Measurements from ENCODE around the gene BTBD16.

BTBD16 gene

DNA sequence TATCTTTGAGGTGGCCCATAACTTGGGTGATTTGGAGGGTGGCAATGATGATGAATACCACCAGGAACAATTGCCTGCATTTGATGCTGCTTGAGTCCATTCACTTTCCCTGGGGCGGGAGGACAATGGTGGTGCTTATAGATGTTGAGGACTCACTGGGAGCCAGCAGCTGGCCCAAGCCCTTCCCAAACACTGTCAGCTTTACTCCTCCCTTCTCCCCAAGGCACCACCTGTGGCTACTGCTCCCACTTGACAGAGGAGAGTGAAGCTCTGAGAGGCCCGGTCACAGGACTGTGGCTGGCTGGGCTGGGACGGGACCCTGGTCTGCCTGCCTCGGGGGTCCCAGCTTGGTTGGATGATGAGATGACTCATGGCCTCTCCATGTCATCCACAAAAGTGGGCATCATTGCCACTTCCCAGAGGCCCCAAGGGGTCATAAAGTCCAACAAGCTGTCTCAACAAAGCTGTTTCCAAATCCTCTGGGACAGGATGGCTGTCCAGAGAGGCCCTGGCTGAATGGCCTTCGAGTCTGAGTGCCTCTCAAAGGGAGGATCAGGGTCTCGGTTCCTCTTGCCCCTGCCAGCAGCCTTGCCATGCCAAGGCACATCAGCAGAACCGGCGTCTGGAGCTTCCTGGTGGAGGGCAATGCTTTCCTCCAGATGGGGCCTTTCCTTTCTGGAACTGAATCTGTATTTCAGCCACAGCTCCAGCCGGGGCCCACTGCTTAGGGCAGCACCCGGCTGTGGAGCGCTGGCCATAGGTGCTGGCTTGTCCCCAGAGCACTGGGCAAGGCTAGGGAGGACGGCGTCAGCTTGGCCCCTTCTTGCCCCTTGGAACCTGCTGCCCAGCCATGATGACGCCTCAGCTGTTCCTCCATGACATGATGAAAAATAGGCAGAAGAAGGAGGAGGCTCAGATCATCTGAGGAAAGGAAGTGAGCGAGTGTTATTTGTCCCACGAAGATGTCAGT lies 56.4 kb downstream of the BTBD16 start:
- Histone ChIP-seq H3K9ac (ENCODE audit: low read length) (no peak overlapping the region), H3K4me3 (ENCODE audit: low read length) (no peak overlapping the region), H3K9me3 (ENCODE audit: control insufficient read depth, low read length) (no peaks in the 10 kb centered on the region), H3K27me3 (replicated peaks; ENCODE audit: control insufficient read depth, insufficient read depth, low read length) (no peaks in the 10 kb centered on the region), H3K36me3 (ENCODE audit: control insufficient read depth, insufficient read depth, low read length, severe bottlenecking) (no peaks in the 10 kb centered on the region), H3K4me1 (ENCODE audit: control insufficient read depth, insufficient read depth, low read length) (peaks cover 14% of the 10 kb centered on the region)
- no peak for DNase-seq (ENCODE audit: low read depth)

GRCh38 chr10:122328676-122329075 lies 57.6 kb downstream of the BTBD16 start:
- Histone ChIP-seq H3K36me3 (ENCODE audit: control insufficient read depth, insufficient read depth, low read length, severe bottlenecking) (no peaks in the 10 kb centered on the region), H3K4me3 (ENCODE audit: low read length) (no peak overlapping the region), H3K4me1 (ENCODE audit: control insufficient read depth, insufficient read depth, low read length) (peaks cover 21% of the 10 kb centered on the region), H3K9me3 (ENCODE audit: control insufficient read depth, low read length) (no peaks in the 10 kb centered on the region), H3K9ac (ENCODE audit: low read length) (no peak overlapping the region), H3K27me3 (replicated peaks; ENCODE audit: control insufficient read depth, insufficient read depth, low read length) (no peaks in the 10 kb centered on the region)
- no peak for DNase-seq (ENCODE audit: low read depth)

GRCh38 chr10:122329416-122329815 lies 58.3 kb downstream of the BTBD16 start:
- Histone ChIP-seq H3K9me3 (ENCODE audit: control insufficient read depth, low read length) (no peaks in the 10 kb centered on the region), H3K36me3 (ENCODE audit: control insufficient read depth, insufficient read depth, low read length, severe bottlenecking) (no peaks in the 10 kb centered on the region), H3K27me3 (replicated peaks; ENCODE audit: control insufficient read depth, insufficient read depth, low read length) (no peaks in the 10 kb centered on the region), H3K9ac (ENCODE audit: low read length) (no peak overlapping the region), H3K4me1 (ENCODE audit: control insufficient read depth, insufficient read depth, low read length) (peaks cover 15% of the 10 kb centered on the region), H3K4me3 (ENCODE audit: low read length) (no peak overlapping the region)
- DNase-seq (ENCODE audit: low read depth): no peak

DNA sequence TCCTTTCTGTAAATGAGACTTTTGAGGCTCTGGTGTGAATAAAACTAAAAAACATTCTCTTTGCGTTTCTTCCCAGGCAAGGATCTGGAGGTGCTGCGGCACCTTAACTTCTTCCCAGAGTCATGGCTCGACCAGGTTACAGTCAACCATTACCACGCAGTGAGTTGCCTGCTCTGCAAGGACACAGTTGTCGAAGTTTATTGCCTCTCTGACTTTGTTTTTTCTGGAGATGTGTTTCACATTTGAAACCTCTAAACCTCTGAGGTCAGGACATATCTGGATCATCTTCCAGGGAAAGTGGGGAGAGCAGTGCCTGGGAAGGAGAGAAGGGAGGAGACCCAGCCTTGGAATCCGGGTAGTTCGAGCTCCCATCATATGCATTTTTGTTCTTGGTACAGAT lies 60.0 kb downstream of the BTBD16 start:
- no peaks in the 10 kb centered on the region for H3K9me3 ChIP-seq (ENCODE audit: control insufficient read depth, low read length)
- no peak overlapping the region for H3K4me3 ChIP-seq (ENCODE audit: low read length)
- H3K9ac ChIP-seq (ENCODE audit: low read length): no peak overlapping the region
- peaks cover 9% of the 10 kb centered on the region for H3K4me1 ChIP-seq (ENCODE audit: control insufficient read depth, insufficient read depth, low read length)
- no peaks in the 10 kb centered on the region for H3K36me3 ChIP-seq (ENCODE audit: control insufficient read depth, insufficient read depth, low read length, severe bottlenecking)
- H3K27me3 ChIP-seq (replicated peaks; ENCODE audit: control insufficient read depth, insufficient read depth, low read length): no peaks in the 10 kb centered on the region
- DNase-seq (ENCODE audit: low read depth): no peak

- Histone ChIP-seq H3K4me1 (ENCODE audit: control insufficient read depth, insufficient read depth, low read length) (peaks cover 9% of the 10 kb centered on the region), H3K9me3 (ENCODE audit: control insufficient read depth, low read length) (no peaks in the 10 kb centered on the region), H3K36me3 (ENCODE audit: control insufficient read depth, insufficient read depth, low read length, severe bottlenecking) (no peaks in the 10 kb centered on the region), H3K4me3 (ENCODE audit: low read length) (no peak overlapping the region), H3K9ac (ENCODE audit: low read length) (no peak overlapping the region), H3K27me3 (replicated peaks; ENCODE audit: control insufficient read depth, insufficient read depth, low read length) (no peaks in the 10 kb centered on the region)
- no peak for DNase-seq (ENCODE audit: low read depth)
Observed at GRCh38 chr10:122331615-122332446, 60.7 kb downstream of the BTBD16 start.

DNA sequence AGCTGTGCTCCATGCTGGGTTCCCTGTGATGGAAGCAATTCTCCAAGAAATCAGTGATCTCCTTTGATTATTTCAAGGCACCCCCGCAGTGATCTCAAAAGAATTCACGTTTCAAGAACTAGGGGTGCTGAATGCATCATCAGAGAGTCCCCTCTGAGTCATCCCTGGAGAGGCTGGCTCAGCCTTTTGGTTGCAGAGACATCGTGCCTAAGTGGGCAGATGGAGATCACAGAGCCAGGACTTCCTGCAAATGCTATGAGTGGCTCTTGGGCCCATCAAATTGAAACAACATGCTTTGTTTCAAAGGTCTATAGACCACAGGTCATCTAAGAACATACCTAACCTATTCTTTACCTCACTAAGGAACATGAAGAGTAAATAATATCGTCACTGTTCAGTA lies 61.9 kb downstream of the BTBD16 start:
- Histone ChIP-seq H3K4me3 (ENCODE audit: low read length) (no peak overlapping the region), H3K27me3 (replicated peaks; ENCODE audit: control insufficient read depth, insufficient read depth, low read length) (no peaks in the 10 kb centered on the region), H3K36me3 (ENCODE audit: control insufficient read depth, insufficient read depth, low read length, severe bottlenecking) (no peaks in the 10 kb centered on the region), H3K9ac (ENCODE audit: low read length) (no peak overlapping the region), H3K9me3 (ENCODE audit: control insufficient read depth, low read length) (no peaks in the 10 kb centered on the region), H3K4me1 (ENCODE audit: control insufficient read depth, insufficient read depth, low read length) (peaks cover 9% of the 10 kb centered on the region)
- DNase-seq (ENCODE audit: low read depth): no peak

DNA sequence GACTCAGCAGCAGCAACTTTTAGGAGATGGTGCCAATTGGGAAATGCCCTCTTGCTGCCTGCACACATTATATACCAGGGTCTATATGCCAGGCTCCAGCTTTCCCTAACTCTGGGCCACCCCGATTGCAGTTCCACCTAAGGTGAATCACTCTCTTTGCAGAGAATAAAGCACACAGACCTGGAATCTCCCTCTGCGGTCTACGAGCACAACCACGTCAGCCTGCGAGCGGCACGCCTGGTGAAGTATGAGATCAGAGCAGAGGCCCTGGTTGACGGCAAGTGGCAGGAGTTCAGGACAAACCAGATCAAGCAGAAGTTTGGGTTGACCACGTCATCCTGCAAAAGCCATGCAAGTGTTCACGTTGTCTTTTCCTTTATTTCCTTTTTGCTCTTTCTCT lies 65.2 kb downstream of the BTBD16 start:
- no peak overlapping the region for H3K4me3 ChIP-seq (ENCODE audit: low read length)
- H3K9ac ChIP-seq (ENCODE audit: low read length): no peak overlapping the region
- no peaks in the 10 kb centered on the region for H3K27me3 ChIP-seq (replicated peaks; ENCODE audit: control insufficient read depth, insufficient read depth, low read length)
- H3K36me3 ChIP-seq (ENCODE audit: control insufficient read depth, insufficient read depth, low read length, severe bottlenecking): no peaks in the 10 kb centered on the region
- no peaks in the 10 kb centered on the region for H3K9me3 ChIP-seq (ENCODE audit: control insufficient read depth, low read length)
- no peak for DNase-seq (ENCODE audit: low read depth)
- peaks cover 9% of the 10 kb centered on the region for H3K4me1 ChIP-seq (ENCODE audit: control insufficient read depth, insufficient read depth, low read length)

DNA sequence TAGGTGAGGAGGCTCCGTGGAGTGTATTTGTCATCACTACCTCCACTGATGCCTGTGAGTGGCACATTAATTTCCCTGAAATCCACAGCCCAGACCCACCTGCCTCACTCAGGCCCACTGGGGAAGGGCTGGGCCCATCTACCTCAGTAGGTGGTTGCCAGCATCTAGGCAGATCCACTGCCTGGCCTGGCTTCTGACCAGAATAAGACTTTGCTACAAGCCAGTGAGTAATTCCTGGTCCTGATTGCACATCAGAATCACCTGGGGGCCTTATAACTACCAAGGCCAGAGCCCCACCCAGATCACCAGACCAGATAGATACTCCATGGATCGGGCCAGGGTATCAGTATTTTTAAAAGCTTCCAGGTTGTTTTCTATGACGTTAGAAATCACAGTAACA lies 65.9 kb downstream of the BTBD16 start:
- Histone ChIP-seq H3K27me3 (replicated peaks; ENCODE audit: control insufficient read depth, insufficient read depth, low read length) (no peaks in the 10 kb centered on the region), H3K4me3 (ENCODE audit: low read length) (no peak overlapping the region), H3K9ac (ENCODE audit: low read length) (no peak overlapping the region), H3K36me3 (ENCODE audit: control insufficient read depth, insufficient read depth, low read length, severe bottlenecking) (no peaks in the 10 kb centered on the region), H3K4me1 (ENCODE audit: control insufficient read depth, insufficient read depth, low read length) (peaks cover 9% of the 10 kb centered on the region), H3K9me3 (ENCODE audit: control insufficient read depth, low read length) (no peaks in the 10 kb centered on the region)
- DNase-seq (ENCODE audit: low read depth): no peak

DNA sequence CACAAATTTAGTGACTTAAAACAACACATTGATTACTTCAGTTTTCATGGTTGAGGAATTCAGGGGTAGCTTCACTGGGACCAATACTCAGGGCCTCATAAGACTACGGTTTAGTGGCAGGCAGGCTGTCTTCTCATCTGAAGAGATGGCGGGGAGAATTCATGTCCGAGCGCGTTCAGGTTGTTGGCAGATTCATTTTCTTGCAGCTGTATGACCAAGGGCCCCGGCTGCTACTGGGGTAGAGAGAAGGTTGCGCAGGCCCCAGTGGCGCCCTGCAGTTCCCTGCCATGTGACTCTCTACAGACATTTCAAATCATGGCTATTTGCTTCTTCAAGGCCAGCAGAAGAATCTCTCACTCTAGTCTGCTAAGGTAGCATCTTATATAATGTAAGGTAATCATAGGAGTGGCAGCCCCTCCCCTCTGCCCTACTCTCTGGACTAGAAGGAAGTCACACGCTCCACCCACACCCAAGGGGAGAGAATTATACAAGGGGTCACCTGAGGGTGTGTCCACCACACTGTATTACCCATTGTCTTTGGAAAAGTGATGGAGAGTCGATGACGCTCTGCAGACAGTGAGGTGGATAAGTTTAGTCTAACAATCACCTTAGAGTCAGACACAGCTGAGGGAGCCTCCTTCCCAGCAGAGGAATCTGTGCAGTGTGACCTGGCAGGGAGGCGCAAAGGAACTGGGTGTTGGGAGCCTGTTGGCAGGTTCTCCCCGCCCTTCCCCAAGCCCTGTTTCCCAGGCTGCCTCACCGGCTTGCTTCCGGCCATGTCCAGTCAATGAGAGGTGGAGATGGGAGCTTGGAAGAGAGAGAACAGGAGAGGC lies 67.7 kb downstream of the BTBD16 start:
- no peaks in the 10 kb centered on the region for H3K9me3 ChIP-seq (ENCODE audit: control insufficient read depth, low read length)
- no peak overlapping the region for H3K9ac ChIP-seq (ENCODE audit: low read length)
- no peaks in the 10 kb centered on the region for H3K36me3 ChIP-seq (ENCODE audit: control insufficient read depth, insufficient read depth, low read length, severe bottlenecking)
- H3K27me3 ChIP-seq (replicated peaks; ENCODE audit: control insufficient read depth, insufficient read depth, low read length): no peaks in the 10 kb centered on the region
- H3K4me1 ChIP-seq (ENCODE audit: control insufficient read depth, insufficient read depth, low read length): no peaks in the 10 kb centered on the region
- no peak for DNase-seq (ENCODE audit: low read depth)
- no peak overlapping the region for H3K4me3 ChIP-seq (ENCODE audit: low read length)

GRCh38 chr10:122341141-122341810 lies 70.2 kb downstream of the BTBD16 start:
- no peak for DNase-seq (ENCODE audit: low read depth)
- no peaks in the 10 kb centered on the region for H3K27me3 ChIP-seq (replicated peaks; ENCODE audit: control insufficient read depth, insufficient read depth, low read length)

More at GRCh38 chr10:122341141-122341810, 70.2 kb downstream of the BTBD16 start:
- Histone ChIP-seq H3K9ac (ENCODE audit: low read length) (no peak overlapping the region), H3K9me3 (ENCODE audit: control insufficient read depth, low read length) (no peaks in the 10 kb centered on the region), H3K4me1 (ENCODE audit: control insufficient read depth, insufficient read depth, low read length) (peaks cover 7% of the 10 kb centered on the region), H3K4me3 (ENCODE audit: low read length) (no peak overlapping the region), H3K36me3 (ENCODE audit: control insufficient read depth, insufficient read depth, low read length, severe bottlenecking) (no peaks in the 10 kb centered on the region)
